A549 (cell line): Measurements from ENCODE around the gene NLK. TPM values are rescaled to one million over a fixed set of nuclear protein-coding genes. Genes with fewer than 3 reads are reported as not detected.
"Not testable (repeated sequence)": the region's sequence is repeated elsewhere in the genome, so short reads cannot be mapped to it uniquely, and the experiment has no call there.

ENCODE experiments used
- ATAC-seq, 2 experiments: fragments of 200-7000 bp in 1 of 2; fragments of >200 bp in 1 of 2; cut with Nextera tagmentation in 1 of 2; cut with Tn5 transposase in 1 of 2; 3 replicates each; pipeline versions ENCODE4 v1.8.0 to v1.9.1; 2018 to 2020; ENCODE audit warnings: mild to moderate bottlenecking in 1 of 2, moderate library complexity in 1 of 2
- CTCF ChIA-PET: fragments of 300-600 bp; sonication (Branson Sonifier 250); formaldehyde crosslinking; extraction: SDS; loops from one replicate; lab custom pipeline; 2021; ENCODE audit warnings: antibody characterized with exemption, inconsistent platforms; lab: Yijun Ruan, JAX
- POLR2A ChIA-PET: fragments of 350-600 bp; formaldehyde crosslinking; extraction: SDS; loops from one replicate; lab custom pipeline; 2021; ENCODE audit warnings: antibody characterized with exemption, inconsistent platforms; lab: Yijun Ruan, JAX
- DNase-seq, 2 experiments: peaks; one replicate each; pipeline versions ENCODE4 v3.0.0 to v3.0.0-alpha.2; 2011 to 2016; ENCODE audit warnings: low read depth in 1 of 2, low spot score in 1 of 2
- FAIRE-seq: peaks from 2 replicates; lab custom pipeline; 2011; peaks lifted over from hg19 to GRCh38; lab: Jason Lieb, UNC
- H3K27ac ChIP-seq, 2 experiments: fragments of >200 bp; sonication (Bioruptor Twin); formaldehyde crosslinking; 3 replicates each; pipeline ENCODE4 v1.5.1; 2016 to 2017
- H3K4me1 ChIP-seq: fragments of >200 bp; sonication (Bioruptor Twin); formaldehyde crosslinking; 3 replicates; pipeline ENCODE4 v1.6.1; 2016
- H3K4me2 ChIP-seq: fragments of >200 bp; sonication (Bioruptor Twin); formaldehyde crosslinking; 3 replicates; pipeline ENCODE4 v1.6.1; 2016
- H3K4me3 ChIP-seq: fragments of >200 bp; sonication (Bioruptor Twin); formaldehyde crosslinking; 3 replicates; pipeline ENCODE4 v1.5.1; 2016
- H3K9me3 ChIP-seq: fragments of >200 bp; sonication (Bioruptor Twin); formaldehyde crosslinking; 3 replicates; pipeline ENCODE4 v1.6.1; 2016
- CTCF ChIP-seq: fragments of >200 bp; sonication (Bioruptor Twin); formaldehyde crosslinking; IDR thresholded peaks from 3 replicates; pipeline ENCODE4 v1.5.1; 2016
- EP300 ChIP-seq, 2 experiments: fragments of >200 bp; sonication (Bioruptor Twin); formaldehyde crosslinking; IDR thresholded peaks; 2 replicates in 1 of 2; 3 replicates in 1 of 2; pipeline ENCODE4 v1.6.1; 2016 to 2017
- FOSL2 ChIP-seq, 2 experiments: fragments of 450-650 bp in 1 of 2; fragments of >200 bp in 1 of 2; sonication (Bioruptor Twin) in 1 of 2; formaldehyde crosslinking; IDR thresholded peaks; 2 replicates each; pipeline versions ENCODE4 v1.5.0 to v1.6.1; 2016 to 2020; ENCODE audit warnings: mild to moderate bottlenecking in 1 of 2, moderate library complexity in 1 of 2
- GATA3 ChIP-seq: IDR thresholded peaks from 2 replicates; pipeline ENCODE4 v1.6.1; 2012; ENCODE audit warnings: borderline replicate concordance
- JUNB ChIP-seq: fragments of >200 bp; sonication (Bioruptor Twin); formaldehyde crosslinking; IDR thresholded peaks from 2 replicates; pipeline ENCODE4 v1.6.1; 2016
- KDM1A ChIP-seq: fragments of 200-600 bp; sonication (generic); IDR thresholded peaks from 2 replicates; pipeline ENCODE4 v1.6.1; 2016; ENCODE audit warnings: low read depth, mild to moderate bottlenecking
- MAFK ChIP-seq: fragments of 450-650 bp; IDR thresholded peaks from 2 replicates; pipeline ENCODE4 v1.6.1; 2014; ENCODE audit not compliant: partially characterized antibody
- MAX ChIP-seq: IDR thresholded peaks from 2 replicates; pipeline ENCODE4 v1.6.1; 2012
- NPAS2 ChIP-seq: fragments of 250-450 bp; sonication (Bioruptor Pico); IDR thresholded peaks from 2 replicates; pipeline ENCODE4 v1.8.0; 2022; ENCODE audit warnings: mild to moderate bottlenecking, moderate library complexity, borderline replicate concordance
- NR3C1 ChIP-seq: fragments of >200 bp; sonication (Bioruptor Twin); formaldehyde crosslinking; IDR thresholded peaks from 3 replicates; pipeline ENCODE4 v1.6.1; 2017
- PHF8 ChIP-seq: fragments of 200-600 bp; sonication (generic); IDR thresholded peaks from 2 replicates; pipeline ENCODE4 v1.6.1; 2016; ENCODE audit warnings: low read depth, mild to moderate bottlenecking, antibody characterized with exemption, moderate library complexity, borderline replicate concordance
- RCOR1 ChIP-seq: fragments of 150-350 bp; IDR thresholded peaks from 2 replicates; pipeline ENCODE4 v1.6.1; 2014; ENCODE audit warnings: antibody characterized with exemption, low read length, low read depth
- RFX5 ChIP-seq: fragments of 450-650 bp; IDR thresholded peaks from 2 replicates; pipeline ENCODE4 v1.7.1; 2014; ENCODE audit warnings: antibody characterized with exemption, mild to moderate bottlenecking, moderate library complexity
- SMC3 ChIP-seq: fragments of >200 bp; sonication (Bioruptor Twin); formaldehyde crosslinking; IDR thresholded peaks from 3 replicates; pipeline ENCODE4 v1.6.1; 2018; ENCODE audit warnings: inconsistent platforms
- SREBF2 ChIP-seq: fragments of 450-650 bp; IDR thresholded peaks from 2 replicates; pipeline ENCODE4 v1.6.1; 2014; ENCODE audit warnings: mild to moderate bottlenecking, moderate library complexity
- ZC3H11A ChIP-seq: fragments of 450-650 bp; IDR thresholded peaks from 2 replicates; pipeline ENCODE4 v1.6.1; 2014; ENCODE audit warnings: antibody characterized with exemption, mild to moderate bottlenecking
- ZFP36 ChIP-seq: fragments of 450-650 bp; IDR thresholded peaks from 2 replicates; pipeline ENCODE4 v1.6.1; 2014; ENCODE audit warnings: borderline replicate concordance; ENCODE audit not compliant: partially characterized antibody
- ZSCAN20 ChIP-seq: fragments of 250-450 bp; sonication (Bioruptor Pico); IDR thresholded peaks from 2 replicates; pipeline ENCODE4 v1.8.0; 2022; ENCODE audit warnings: mild to moderate bottlenecking, moderate library complexity
- WGBS: methylation state at CpG from one replicate; pipeline ENCODE4 v1.1.6; 2017; ENCODE audit errors: missing lambda C conversion rate; 5-methylcytosine and 5-hydroxymethylcytosine counted together
- polyA plus RNA-seq, 4 experiments: library from polyadenylated mRNA; depleted of rRNA in 3 of 4; stranded (reverse); fragments of >200 nt; fragmentation: RNase III in 1 of 4; extraction: RNeasy Plus Mini Kit Qiagen cat#74134 plus additional on column Dnase treatment in 1 of 4; gene quantifications; 2 replicates in 3 of 4; 3 replicates in 1 of 4; pipeline ENCODE4 v1.2.3, GENCODE V29; 2011 to 2017
- TF ChIP-seq, protein P1 (sequence below): fragments of 450-650 bp; IDR thresholded peaks from 2 replicates; pipeline ENCODE4 v1.6.1; 2014; ENCODE audit warnings: antibody characterized with exemption
- TF ChIP-seq, protein P2 (sequence below): fragments of 150-350 bp; IDR thresholded peaks from 2 replicates; pipeline ENCODE4 v1.6.1; 2014; ENCODE audit warnings: low read depth, mild to moderate bottlenecking, low read length
- TF ChIP-seq, protein P3 (sequence below): fragments of >200 bp; sonication (Bioruptor Twin); formaldehyde crosslinking; IDR thresholded peaks from 2 replicates; pipeline ENCODE4 v1.6.1; 2016

Gene NLK
- polyA plus RNA-seq, 2 of the 4 experiments (the other 2 are of a cell fraction), result 11.8 to 26.5 TPM

DNA sequence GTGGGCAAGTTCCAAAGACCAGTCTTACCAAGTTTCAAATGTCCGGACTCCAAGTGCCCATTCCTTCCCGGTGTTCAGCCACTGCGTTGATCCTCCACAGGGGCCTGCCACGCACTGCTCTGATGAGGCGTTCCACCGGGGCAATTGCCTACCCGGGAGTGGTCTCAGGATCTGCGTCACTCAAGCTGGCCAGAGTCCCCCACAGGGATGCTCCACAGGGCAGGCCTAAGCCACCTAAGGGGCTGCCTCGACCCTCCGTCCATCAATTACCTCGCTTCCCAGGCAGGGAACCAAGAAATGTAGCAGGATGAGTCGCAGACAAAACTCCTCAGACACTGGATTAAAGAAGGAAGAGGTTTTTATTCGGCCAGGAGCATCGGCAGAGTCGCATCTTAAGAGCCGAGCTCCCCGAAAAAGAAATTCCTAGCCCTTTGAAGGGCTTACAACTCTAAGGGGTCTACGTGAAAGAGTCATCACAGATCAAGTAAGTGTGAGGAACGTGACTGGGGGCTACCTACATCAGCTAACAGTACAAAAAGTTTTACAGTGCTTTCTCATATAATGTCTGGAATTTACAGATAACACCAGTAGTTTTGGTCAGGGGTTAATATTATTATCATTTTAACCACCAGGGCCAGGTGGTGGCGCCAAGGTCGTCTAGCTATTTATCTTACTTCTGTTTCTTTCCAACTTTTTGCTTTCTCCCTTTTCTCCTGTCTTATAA lies 196.2 kb downstream of the NLK start:
- DNase-seq, H3K9me3 ChIP-seq, H3K4me2 ChIP-seq, H3K27ac ChIP-seq, H3K4me3 ChIP-seq, POLR2A ChIA-PET, H3K4me1 ChIP-seq, ATAC-seq, FAIRE-seq: not testable (repeated sequence)
- CTCF ChIA-PET, result interaction anchor here (1.5 to 18.0 kb wide), 3 partner anchors 4 to 94 kb away, joined by 5 to 338 read pairs (median 338); no protein-coding TSS in a partner anchor
- TF ChIP-seq SMC3 (0 out of 3 replicates have a peak, but pooled peaks have one; percentile 8), CTCF (peak; percentile 26; the same call in 2 of the 3 replicates)
- 59% methylated on average over 21 of the region's 21 CpGs for WGBS

GRCh38 chr17:28239271-28239624 lies 196.8 kb downstream of the NLK start:
- no peak overlapping the region for H3K27ac ChIP-seq
- no peak overlapping the region for H3K4me2 ChIP-seq
- 64% methylated on average over 3 of the region's 3 CpGs for WGBS
- FAIRE-seq (no peak), DNase-seq (no peak), ATAC-seq (no peak)
- no peak overlapping the region for H3K4me3 ChIP-seq
- POLR2A ChIA-PET, result no interaction called here
- no peaks in the 10 kb centered on the region for H3K4me1 ChIP-seq
- no peaks in the 10 kb centered on the region for H3K9me3 ChIP-seq
- TF ChIP-seq CTCF, result peak; percentile 15; the same call in 2 of the 3 replicates
- no peak for TF ChIP-seq MAX
- CTCF ChIA-PET, result interaction anchor here (1.5 to 18.0 kb wide), 3 partner anchors 5 to 93 kb away, joined by 5 to 338 read pairs (median 338); no protein-coding TSS in a partner anchor

DNA sequence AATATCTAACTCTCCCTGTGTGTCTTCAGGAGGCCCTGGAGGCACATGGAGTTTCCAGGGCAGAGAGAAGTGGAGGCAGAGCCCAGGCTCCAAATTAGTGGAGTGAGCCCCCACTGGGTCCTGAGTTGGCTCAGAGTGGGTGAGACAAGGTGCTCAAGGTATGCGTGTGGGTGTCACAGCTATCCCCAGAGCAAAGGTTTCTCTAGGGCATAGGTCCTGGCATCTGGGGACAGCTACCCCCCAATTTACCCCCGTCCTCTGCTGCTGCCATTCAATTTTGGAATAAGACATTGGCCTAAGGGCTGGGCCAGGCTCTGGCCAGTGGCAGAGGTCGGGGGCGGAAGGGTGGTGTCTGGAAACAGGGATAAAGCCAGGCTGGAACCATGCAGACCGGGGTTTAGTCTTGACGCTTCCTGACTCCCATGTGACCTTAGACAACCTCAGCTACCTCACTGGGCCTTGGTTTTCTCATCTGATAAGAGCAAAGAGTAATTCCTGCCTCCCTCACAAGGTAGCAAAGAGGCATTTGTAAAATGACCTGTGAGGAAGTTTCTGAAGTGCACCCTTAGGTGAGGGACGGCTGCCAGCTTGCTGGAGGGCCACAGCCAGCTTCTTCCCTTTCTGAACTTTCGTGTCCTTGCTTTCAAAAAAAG lies 198.3 kb downstream of the NLK start:
- ChIA-PET POLR2A (no interaction called here), CTCF (interaction anchor here (0.5 to 18.0 kb wide), 5 partner anchors 6 to 88 kb away, joined by 3 to 338 read pairs (median 3); no protein-coding TSS in a partner anchor)
- Histone ChIP-seq H3K9me3 (no peaks in the 10 kb centered on the region), H3K27ac (no peak overlapping the region), H3K4me2 (no peak overlapping the region), H3K4me1 (no peaks in the 10 kb centered on the region), H3K4me3 (no peak overlapping the region)
- FAIRE-seq, result no peak
- WGBS, result 69% methylated on average over 8 of the region's 8 CpGs
- no peak for DNase-seq
- no peak for TF ChIP-seq NPAS2 (CRISPR knock-in tag)
- no peak for TF ChIP-seq NR3C1
- TF ChIP-seq ZFP36, result no peak
- TF ChIP-seq SREBF2, result no peak
- TF ChIP-seq EP300 (IDR thresholded peaks at IDR 0.05), result no peak
- no peak for TF ChIP-seq KDM1A
- TF ChIP-seq PHF8, result no peak
- no peak for TF ChIP-seq ZC3H11A
- ATAC-seq, result 0 out of 6 replicates have a peak, but pooled peaks of 1 of the 2 experiments have one; percentile 21

DNA sequence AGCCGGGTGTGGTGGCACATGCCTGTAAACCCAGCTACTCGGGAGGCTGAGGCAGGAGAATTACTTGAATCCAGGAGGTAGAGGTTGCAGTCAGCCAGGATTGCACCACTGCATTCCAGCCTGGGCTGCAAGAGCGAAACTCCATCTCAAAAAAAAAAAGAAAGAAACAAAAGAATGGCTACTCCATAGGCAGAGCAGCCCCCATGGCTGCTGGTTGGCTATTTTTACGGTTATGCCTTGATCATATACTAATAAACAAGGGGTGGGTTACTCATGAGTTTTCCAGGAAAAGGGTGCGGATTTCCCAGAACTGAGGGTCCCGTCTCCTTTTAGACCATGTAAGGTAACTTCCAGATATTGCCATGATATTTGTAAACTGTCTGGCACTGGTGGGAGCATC lies 200.3 kb downstream of the NLK start:
- Histone ChIP-seq H3K4me3 (no peak overlapping the region), H3K27ac (no peak overlapping the region), H3K4me2 (no peak overlapping the region), H3K9me3 (no peaks in the 10 kb centered on the region), H3K4me1 (no peaks in the 10 kb centered on the region)
- no peak for ATAC-seq
- no peak for FAIRE-seq
- no peak for DNase-seq
- ChIA-PET CTCF (interaction anchor here (1.3 to 18.0 kb wide), 3 partner anchors 5 to 65 kb away, joined by 3 to 338 read pairs (median 338); no protein-coding TSS in a partner anchor), POLR2A (no interaction called here)
- WGBS, result 78% methylated on average over 6 of the region's 6 CpGs
- TF ChIP-seq GATA3 (no peak), RCOR1 (no peak), JUNB (no peak), MAFK (no peak), KDM1A (no peak), PHF8 (no peak), NR3C1 (no peak), SREBF2 (no peak), RFX5 (no peak), ZSCAN20 (CRISPR knock-in tag) (no peak), FOSL2 (IDR thresholded peaks at IDR 0.05) (no peak), FOSL2 (CRISPR knock-in tag; IDR thresholded peaks at IDR 0.05) (no peak), EP300 (IDR thresholded peaks at IDR 0.05) (no peak)
- TF ChIP-seq, protein P1, sequence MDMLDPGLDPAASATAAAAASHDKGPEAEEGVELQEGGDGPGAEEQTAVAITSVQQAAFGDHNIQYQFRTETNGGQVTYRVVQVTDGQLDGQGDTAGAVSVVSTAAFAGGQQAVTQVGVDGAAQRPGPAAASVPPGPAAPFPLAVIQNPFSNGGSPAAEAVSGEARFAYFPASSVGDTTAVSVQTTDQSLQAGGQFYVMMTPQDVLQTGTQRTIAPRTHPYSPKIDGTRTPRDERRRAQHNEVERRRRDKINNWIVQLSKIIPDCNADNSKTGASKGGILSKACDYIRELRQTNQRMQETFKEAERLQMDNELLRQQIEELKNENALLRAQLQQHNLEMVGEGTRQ, result no peak
- TF ChIP-seq, protein P2, sequence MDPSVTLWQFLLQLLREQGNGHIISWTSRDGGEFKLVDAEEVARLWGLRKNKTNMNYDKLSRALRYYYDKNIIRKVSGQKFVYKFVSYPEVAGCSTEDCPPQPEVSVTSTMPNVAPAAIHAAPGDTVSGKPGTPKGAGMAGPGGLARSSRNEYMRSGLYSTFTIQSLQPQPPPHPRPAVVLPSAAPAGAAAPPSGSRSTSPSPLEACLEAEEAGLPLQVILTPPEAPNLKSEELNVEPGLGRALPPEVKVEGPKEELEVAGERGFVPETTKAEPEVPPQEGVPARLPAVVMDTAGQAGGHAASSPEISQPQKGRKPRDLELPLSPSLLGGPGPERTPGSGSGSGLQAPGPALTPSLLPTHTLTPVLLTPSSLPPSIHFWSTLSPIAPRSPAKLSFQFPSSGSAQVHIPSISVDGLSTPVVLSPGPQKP, result no peak
- TF ChIP-seq, protein P3, sequence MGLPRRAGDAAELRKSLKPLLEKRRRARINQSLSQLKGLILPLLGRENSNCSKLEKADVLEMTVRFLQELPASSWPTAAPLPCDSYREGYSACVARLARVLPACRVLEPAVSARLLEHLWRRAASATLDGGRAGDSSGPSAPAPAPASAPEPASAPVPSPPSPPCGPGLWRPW, result no peak
